GM19239 (cell line): ENCODE results near the gene PAK6.

Experiments used
- DNase-seq: peaks from one replicate; pipeline ENCODE4 v3.0.0; 2011; ENCODE audit warnings: low spot score; ENCODE audit not compliant: insufficient read length
- FAIRE-seq: peaks from 2 replicates; lab custom pipeline; 2011; peaks lifted over from hg19 to GRCh38; lab: Jason Lieb, UNC

PAK6 gene

GRCh38 chr15:40238532-40239403 is at the start of gene PAK6:
Gene PAK6 (plus strand): TSS chr15:40239063. CDS start chr15:40264786, 25,723 bp downstream.
- DNase-seq (no peak), FAIRE-seq (no peak)

- DNase-seq (no peak), FAIRE-seq (no peak)
Observed at GRCh38 chr15:40190591-40190990, 48.3 kb upstream of the PAK6 start.

GRCh38 chr15:40192942-40193341 is 45.9 kb upstream of the PAK6 start:
- DNase-seq: no peak
- no peak for FAIRE-seq

- FAIRE-seq (no peak), DNase-seq (no peak)
Observed at GRCh38 chr15:40197434-40197833, 41.4 kb upstream of the PAK6 start.

GRCh38 chr15:40198355-40199085 is 40.3 kb upstream of the PAK6 start:
- FAIRE-seq: peak; percentile 35
- DNase-seq: no peak

GRCh38 chr15:40204100-40204499 is 34.8 kb upstream of the PAK6 start:
- DNase-seq (no peak), FAIRE-seq (no peak)

- FAIRE-seq (peak; percentile 91), DNase-seq (no peak)
Observed at GRCh38 chr15:40217166-40217824, 21.6 kb upstream of the PAK6 start.

GRCh38 chr15:40219801-40220200 is 19.1 kb upstream of the PAK6 start:
- DNase-seq (no peak), FAIRE-seq (no peak)

GRCh38 chr15:40222131-40222530 is 16.7 kb upstream of the PAK6 start:
- no peak for DNase-seq
- FAIRE-seq: no peak

- FAIRE-seq: peak; percentile 68
- no peak for DNase-seq
Observed at GRCh38 chr15:40226736-40227135, 12.1 kb upstream of the PAK6 start.

GRCh38 chr15:40229316-40229715 is 9.5 kb upstream of the PAK6 start:
- FAIRE-seq: no peak
- DNase-seq: no peak

- no peak for FAIRE-seq
- no peak for DNase-seq
Observed at GRCh38 chr15:40229956-40230355, 8.9 kb upstream of the PAK6 start.

GRCh38 chr15:40232625-40233070 is 6.2 kb upstream of the PAK6 start:
- FAIRE-seq (no peak), DNase-seq (no peak)

GRCh38 chr15:40233727-40234577 is 4.9 kb upstream of the PAK6 start:
- no peak for DNase-seq
- FAIRE-seq: no peak

GRCh38 chr15:40234783-40235182 is 4.1 kb upstream of the PAK6 start:
- peak; percentile 42 for FAIRE-seq
- no peak for DNase-seq

- DNase-seq: no peak
- FAIRE-seq: no peak
Observed at GRCh38 chr15:40235201-40235885, 3.5 kb upstream of the PAK6 start.

GRCh38 chr15:40239404-40239692 is 485 bp downstream of the PAK6 start:
- FAIRE-seq: no peak
- no peak for DNase-seq

GRCh38 chr15:40239693-40240618 is 1.1 kb downstream of the PAK6 start:
- no peak for FAIRE-seq
- no peak for DNase-seq
